ENCODE measurements around the gene ANGEL1.
A peak's percentile ranks its signal among the peaks of the same experiment; 100 is the strongest.

Gene ANGEL1

GRCh38 chr14:76812422-76813383 is at the start of gene ANGEL1:
Gene ANGEL1, minus strand, starts transcription at chr14:76812882. Its CDS starts 55 bp downstream, at chr14:76812827.
- peak; percentile 99 for DNase-seq

GRCh38 chr14:76861574-76862255 is 49.0 kb upstream of the ANGEL1 start:
- DNase-seq, result no peak

- DNase-seq, result no peak
Observed at GRCh38 chr14:76856769-76857168, 44.1 kb upstream of the ANGEL1 start.

GRCh38 chr14:76855066-76855465 is 42.4 kb upstream of the ANGEL1 start:
- no peak for DNase-seq

GRCh38 chr14:76848879-76849278 is 36.2 kb upstream of the ANGEL1 start:
- no peak for DNase-seq

- DNase-seq, result no peak
Observed at GRCh38 chr14:76846331-76847047, 33.8 kb upstream of the ANGEL1 start.

- DNase-seq, result no peak
Observed at GRCh38 chr14:76844223-76844622, 31.5 kb upstream of the ANGEL1 start.

GRCh38 chr14:76842414-76842813 is 29.7 kb upstream of the ANGEL1 start:
- DNase-seq, result no peak

- DNase-seq, result no peak
Observed at GRCh38 chr14:76837524-76837923, 24.8 kb upstream of the ANGEL1 start.

- no peak for DNase-seq
Observed at GRCh38 chr14:76836029-76836630, 23.4 kb upstream of the ANGEL1 start.

GRCh38 chr14:76834241-76834661 is 21.6 kb upstream of the ANGEL1 start:
- no peak for DNase-seq

- no peak for DNase-seq
Observed at GRCh38 chr14:76833011-76833410, 20.3 kb upstream of the ANGEL1 start.

- DNase-seq, result no peak
Observed at GRCh38 chr14:76832503-76832988, 19.9 kb upstream of the ANGEL1 start.

- no peak for DNase-seq
Observed at GRCh38 chr14:76830556-76830955, 17.9 kb upstream of the ANGEL1 start.

- no peak for DNase-seq
Observed at GRCh38 chr14:76829650-76830421, 17.2 kb upstream of the ANGEL1 start.

GRCh38 chr14:76829013-76829365 is 16.3 kb upstream of the ANGEL1 start:
- no peak for DNase-seq

GRCh38 chr14:76828339-76829012 is 15.8 kb upstream of the ANGEL1 start:
- DNase-seq, result no peak

- no peak for DNase-seq
Observed at GRCh38 chr14:76827696-76828296, 15.1 kb upstream of the ANGEL1 start.

- DNase-seq, result no peak
Observed at GRCh38 chr14:76826122-76826521, 13.4 kb upstream of the ANGEL1 start, which contains the start of gene LRRC74A. Gene LRRC74A, plus strand, starts transcription at chr14:76826408. Its CDS starts 290 bp downstream, at chr14:76826698.

GRCh38 chr14:76820700-76821099 is 8.0 kb upstream of the ANGEL1 start:
- DNase-seq, result no peak

Data from NCI-H2107 (cell line).